ENCODE measurements around the gene C19orf18.
"Not testable (repeated sequence)": the region's sequence is repeated elsewhere in the genome, so short reads cannot be mapped to it uniquely, and the experiment has no call there.

Gene C19orf18

DNA sequence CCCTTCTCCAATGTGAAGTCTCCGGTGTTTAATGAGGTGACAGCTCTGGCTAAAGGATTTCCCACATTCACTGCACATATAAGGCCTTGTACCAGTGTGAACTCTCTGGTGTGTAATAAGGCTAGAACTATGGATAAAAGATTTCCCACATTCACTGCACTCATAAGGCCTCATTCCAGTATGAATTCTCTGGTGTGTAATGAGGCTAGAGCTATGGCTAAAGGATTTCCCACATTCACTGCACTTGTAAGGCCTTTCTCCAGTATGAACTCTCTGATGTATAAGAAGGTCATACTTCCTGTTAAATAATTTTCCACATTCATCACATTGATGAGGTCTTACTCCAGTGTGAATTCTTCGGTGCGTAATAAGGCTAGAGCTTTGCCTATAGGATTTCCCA, 32.7 kb downstream of the C19orf18 start:
- TF ChIP-seq, protein P1, sequence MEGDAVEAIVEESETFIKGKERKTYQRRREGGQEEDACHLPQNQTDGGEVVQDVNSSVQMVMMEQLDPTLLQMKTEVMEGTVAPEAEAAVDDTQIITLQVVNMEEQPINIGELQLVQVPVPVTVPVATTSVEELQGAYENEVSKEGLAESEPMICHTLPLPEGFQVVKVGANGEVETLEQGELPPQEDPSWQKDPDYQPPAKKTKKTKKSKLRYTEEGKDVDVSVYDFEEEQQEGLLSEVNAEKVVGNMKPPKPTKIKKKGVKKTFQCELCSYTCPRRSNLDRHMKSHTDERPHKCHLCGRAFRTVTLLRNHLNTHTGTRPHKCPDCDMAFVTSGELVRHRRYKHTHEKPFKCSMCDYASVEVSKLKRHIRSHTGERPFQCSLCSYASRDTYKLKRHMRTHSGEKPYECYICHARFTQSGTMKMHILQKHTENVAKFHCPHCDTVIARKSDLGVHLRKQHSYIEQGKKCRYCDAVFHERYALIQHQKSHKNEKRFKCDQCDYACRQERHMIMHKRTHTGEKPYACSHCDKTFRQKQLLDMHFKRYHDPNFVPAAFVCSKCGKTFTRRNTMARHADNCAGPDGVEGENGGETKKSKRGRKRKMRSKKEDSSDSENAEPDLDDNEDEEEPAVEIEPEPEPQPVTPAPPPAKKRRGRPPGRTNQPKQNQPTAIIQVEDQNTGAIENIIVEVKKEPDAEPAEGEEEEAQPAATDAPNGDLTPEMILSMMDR (IDR thresholded peaks at IDR 0.05; ENCODE audit: low read depth, low read length): no peak
- no peak for DNase-seq
- peaks cover 42% of the 10 kb centered on the region for H3K36me3 ChIP-seq
- no peaks in the 10 kb centered on the region for H3K9me3 ChIP-seq
- no peaks in the 10 kb centered on the region for H3K27me3 ChIP-seq
- H3K4me1 ChIP-seq: no peaks in the 10 kb centered on the region
- no peak overlapping the region for H3K4me3 ChIP-seq (ENCODE audit: low read depth, low read length)

DNA sequence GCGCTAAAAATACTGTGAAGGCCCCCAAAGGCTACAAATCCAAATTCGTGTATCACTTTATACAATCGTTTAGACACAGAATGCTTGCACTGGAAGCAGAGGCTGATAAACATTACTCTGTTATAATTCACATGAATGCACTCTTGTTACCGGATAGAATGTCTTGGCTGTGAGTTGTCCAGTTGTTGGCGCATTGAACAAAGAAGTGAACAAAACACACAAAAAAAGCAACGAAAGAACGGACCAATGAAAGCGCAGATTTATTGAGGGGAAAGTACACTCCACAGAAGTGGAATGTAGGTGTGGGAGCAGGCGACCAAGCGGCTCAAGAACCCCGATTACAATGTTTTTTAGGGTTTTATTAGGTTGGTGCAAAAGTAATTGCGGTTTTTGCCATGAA, 38.6 kb downstream of the C19orf18 start:
- no peaks in the 10 kb centered on the region for H3K27me3 ChIP-seq
- H3K9me3 ChIP-seq: no peaks in the 10 kb centered on the region; the same call in 1 of the 2 replicates
- no peak overlapping the region for H3K4me3 ChIP-seq (ENCODE audit: low read depth, low read length)
- no peaks in the 10 kb centered on the region for H3K4me1 ChIP-seq
- TF ChIP-seq, protein P1 (IDR thresholded peaks at IDR 0.05; ENCODE audit: low read depth, low read length): no peak
- peaks cover 15% of the 10 kb centered on the region for H3K36me3 ChIP-seq
- DNase-seq: no peak

DNA sequence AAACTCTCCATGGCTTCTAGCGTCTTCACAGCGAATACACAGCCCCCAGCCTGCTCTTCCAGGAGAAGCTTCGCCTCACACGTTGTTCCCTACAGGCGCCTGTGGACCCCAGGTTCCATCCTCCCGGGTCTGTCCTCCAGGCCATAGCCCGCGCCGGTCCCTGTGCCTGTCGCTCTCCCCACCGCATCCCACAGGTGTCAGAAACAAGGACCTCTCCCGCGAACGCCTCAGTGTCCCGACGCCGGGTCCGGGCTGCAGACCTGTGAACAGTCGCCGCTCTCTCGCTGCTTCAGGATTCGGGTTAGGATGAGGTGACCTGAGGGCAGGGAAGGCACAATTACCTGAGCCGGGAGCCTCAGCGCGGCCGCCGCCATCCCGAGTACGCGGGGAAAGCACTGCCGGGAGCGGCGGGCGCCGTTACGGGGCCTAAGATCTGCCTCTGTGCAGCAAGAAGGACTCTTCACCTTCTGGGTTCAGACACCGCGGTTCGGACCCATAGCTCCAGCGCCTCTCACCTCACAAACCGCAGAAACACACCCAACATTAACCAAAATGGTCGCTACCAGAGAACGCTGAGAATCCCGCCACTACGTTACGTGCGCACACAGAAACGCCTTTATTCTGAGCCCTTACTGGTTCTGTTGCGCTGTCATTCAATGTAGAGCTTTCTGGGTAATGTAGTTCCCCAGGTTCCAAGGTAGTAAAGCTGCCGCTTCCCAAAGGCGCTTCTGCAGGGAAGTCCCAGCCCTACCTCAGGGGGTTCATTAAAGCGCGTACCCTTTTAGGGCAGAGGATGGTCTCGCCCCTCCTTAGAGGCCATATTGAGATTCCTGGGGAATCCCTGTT, 39.3 kb downstream of the C19orf18 start, which contains the start of gene ZNF418:
TSS of gene ZNF418 (minus strand) at position 583 of the 846 bp plus-strand sequence. CDS start 1,580 bp downstream, outside the sequence.
- peak; percentile 74 for DNase-seq
- Histone ChIP-seq H3K4me1 (no peaks in the 10 kb centered on the region), H3K9me3 (no peaks in the 10 kb centered on the region; the same call in 1 of the 2 replicates), H3K27me3 (no peaks in the 10 kb centered on the region), H3K4me3 (ENCODE audit: low read depth, low read length) (peak within 1 kb of the TSS; percentile 88), H3K36me3 (peaks cover 13% of the 10 kb centered on the region)
- TF ChIP-seq, protein P1 (IDR thresholded peaks at IDR 0.05; ENCODE audit: low read depth, low read length): no peak

DNA sequence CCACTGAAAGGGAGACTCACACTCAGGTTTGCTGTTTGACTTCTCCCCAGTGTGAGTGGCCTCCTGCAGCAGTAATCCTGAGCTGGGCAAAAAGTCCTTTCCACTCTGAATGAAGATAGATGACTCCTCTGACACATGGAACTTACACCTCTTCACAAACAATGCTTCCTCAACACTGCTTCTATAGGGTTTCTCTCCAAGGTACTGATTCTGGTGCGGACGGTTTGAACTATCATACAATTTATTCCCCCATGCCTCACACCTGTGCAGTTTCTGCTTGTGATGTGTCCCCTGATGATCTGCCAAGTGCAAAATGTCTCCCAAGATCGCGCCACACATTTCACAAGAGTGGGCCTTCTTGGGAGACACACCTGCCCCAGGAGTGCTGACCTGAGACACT, 46.7 kb downstream of the C19orf18 start:
- H3K4me3 ChIP-seq (ENCODE audit: low read depth, low read length): no peak overlapping the region
- DNase-seq: no peak
- H3K36me3 ChIP-seq: peaks cover 58% of the 10 kb centered on the region
- TF ChIP-seq, protein P1 (IDR thresholded peaks at IDR 0.05; ENCODE audit: low read depth, low read length): no peak
- H3K9me3 ChIP-seq: no peaks in the 10 kb centered on the region; the same call in none of the 2 replicates
- no peaks in the 10 kb centered on the region for H3K27me3 ChIP-seq
- no peaks in the 10 kb centered on the region for H3K4me1 ChIP-seq

DNA sequence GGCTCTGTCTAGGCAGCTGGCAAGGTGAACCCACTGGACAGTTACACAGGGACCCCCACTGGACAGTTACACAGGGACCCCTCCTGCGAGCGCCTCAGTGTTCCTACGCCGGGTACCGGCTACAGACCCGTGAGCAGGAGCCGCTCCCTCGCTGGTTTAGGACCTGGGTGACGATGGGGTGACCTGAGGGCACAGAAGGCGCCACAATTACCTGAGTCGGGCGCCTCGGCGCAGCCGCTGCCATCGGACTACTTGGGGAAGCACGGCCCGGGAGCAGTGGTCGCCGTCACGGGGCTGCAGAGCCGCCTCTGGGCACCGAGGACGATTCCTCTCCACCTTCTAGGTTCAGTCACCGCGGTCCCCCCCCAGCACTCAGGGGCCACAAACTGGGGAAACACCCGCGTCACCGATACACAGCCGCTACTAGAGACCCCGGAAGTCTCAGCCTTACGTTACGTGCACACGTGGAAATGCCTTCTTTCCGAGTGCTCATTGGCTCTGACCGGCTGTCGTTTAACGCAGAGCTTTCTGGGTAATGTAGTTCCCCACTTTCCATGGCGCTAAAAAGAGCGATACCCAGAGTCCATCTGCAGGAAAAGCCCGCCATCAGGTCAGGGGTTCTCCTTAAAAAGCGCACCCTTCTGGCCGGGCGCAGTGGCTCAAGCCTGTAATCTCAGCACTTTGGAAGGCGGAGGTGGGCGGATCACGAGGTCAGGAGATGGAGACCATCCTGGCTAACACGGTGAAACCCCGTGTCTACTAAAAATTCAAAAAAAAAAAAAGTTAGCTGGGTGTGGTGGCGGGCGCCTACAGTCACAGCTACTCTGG, 58.0 kb downstream of the C19orf18 start, which contains the start of gene ZNF417:
TSS of gene ZNF417 (minus strand) at position 425 of the 828 bp plus-strand sequence. CDS start at position 244, 181 bp downstream.
- H3K27me3 ChIP-seq, H3K9me3 ChIP-seq, H3K4me1 ChIP-seq: not testable (repeated sequence)
- Histone ChIP-seq H3K36me3 (peaks cover 21% of the 10 kb centered on the region), H3K4me3 (ENCODE audit: low read depth, low read length) (peak within 1 kb of the TSS; percentile 87)
- TF ChIP-seq, protein P1 (IDR thresholded peaks at IDR 0.05; ENCODE audit: low read depth, low read length): peak; percentile 51
- DNase-seq: peak; percentile 88

Data from BE2C (cell line).